Vagina (tissue), 2 donors: ENCODE measurements around the gene ARL2.
"Not testable (repeated sequence)": the region's sequence is repeated elsewhere in the genome, so short reads cannot be mapped to it uniquely, and the experiment has no call there.

Experiments used
- CTCF ChIP-seq, 3 experiments: fragments of 450-650 bp in 2 of 3; fragments of 200-600 bp in 1 of 3; sonication (generic) in 1 of 3; IDR thresholded peaks; one replicate each; pipeline ENCODE4 v1.5.1; 2017 to 2019; ENCODE audit warnings: antibody characterized with exemption in 3 of 3, mild to moderate bottlenecking in 2 of 3, moderate library complexity in 2 of 3
- POLR2A ChIP-seq, 2 donors: fragments of 450-650 bp; IDR thresholded peaks; one replicate each; pipeline ENCODE4 v1.6.1; 2017; ENCODE audit warnings: antibody characterized with exemption in 2 of 2, mild to moderate bottlenecking in 2 of 2, moderate library complexity in 2 of 2
- POLR2AphosphoS5 ChIP-seq, 2 donors: sonication (generic); formaldehyde crosslinking; IDR thresholded peaks; one replicate each; pipeline ENCODE4 v1.9.0; 2017; ENCODE audit warnings: antibody characterized with exemption in 2 of 2, mild to moderate bottlenecking in 2 of 2, low read depth in 1 of 2; ENCODE audit not compliant: insufficient read depth in 1 of 2

GRCh38 chr11:65023502-65023901 lies 9.5 kb downstream of the ARL2 start:
- TF ChIP-seq CTCF (IDR thresholded peaks at IDR 0.05); POLR2AphosphoS5 (IDR thresholded peaks at IDR 0.05; ENCODE audit: insufficient read depth in 1 of 2, low read depth in 1 of 2); POLR2A (IDR thresholded peaks at IDR 0.05): not testable (repeated sequence)
